Measurements from ENCODE around the gene PHKA1.
"Not testable (repeated sequence)": the region's sequence is repeated elsewhere in the genome, so short reads cannot be mapped to it uniquely, and the experiment has no call there.

The PHKA1 gene

GRCh38 chrX:72554448-72555140 is 159.5 kb downstream of the PHKA1 start:
- Histone ChIP-seq H3K4me3 (ENCODE audit: low read length) (no peak overlapping the region), H3K36me3 (ENCODE audit: control insufficient read depth, insufficient read depth, low read length) (no peaks in the 10 kb centered on the region)

GRCh38 chrX:72552443-72552842 is 161.7 kb downstream of the PHKA1 start:
- H3K36me3 ChIP-seq (ENCODE audit: control insufficient read depth, insufficient read depth, low read length); H3K4me3 ChIP-seq (ENCODE audit: low read length); H3K27me3 ChIP-seq (ENCODE audit: control insufficient read depth, insufficient read depth, low read length); H3K4me1 ChIP-seq (ENCODE audit: control insufficient read depth, insufficient read depth, low read length); H3K9me3 ChIP-seq (ENCODE audit: control insufficient read depth, low read length); H3K9ac ChIP-seq (ENCODE audit: low read length): not testable (repeated sequence)

More at GRCh38 chrX:72554448-72555140, 159.5 kb downstream of the PHKA1 start:
- Histone ChIP-seq H3K9ac (ENCODE audit: low read length) (no peak overlapping the region), H3K4me1 (ENCODE audit: control insufficient read depth, insufficient read depth, low read length) (no peaks in the 10 kb centered on the region), H3K27me3 (ENCODE audit: control insufficient read depth, insufficient read depth, low read length) (no peaks in the 10 kb centered on the region), H3K9me3 (ENCODE audit: control insufficient read depth, low read length) (no peaks in the 10 kb centered on the region)

- no peaks in the 10 kb centered on the region for H3K9me3 ChIP-seq (ENCODE audit: control insufficient read depth, low read length)
- no peak overlapping the region for H3K9ac ChIP-seq (ENCODE audit: low read length)
- no peaks in the 10 kb centered on the region for H3K36me3 ChIP-seq (ENCODE audit: control insufficient read depth, insufficient read depth, low read length)
Measured at GRCh38 chrX:72545990-72546389, 168.1 kb downstream of the PHKA1 start.

GRCh38 chrX:72540318-72540717 is 173.8 kb downstream of the PHKA1 start:
- Histone ChIP-seq H3K36me3 (ENCODE audit: control insufficient read depth, insufficient read depth, low read length) (no peaks in the 10 kb centered on the region), H3K9me3 (ENCODE audit: control insufficient read depth, low read length) (no peaks in the 10 kb centered on the region), H3K4me1 (ENCODE audit: control insufficient read depth, insufficient read depth, low read length) (peaks cover 3% of the 10 kb centered on the region), H3K27me3 (ENCODE audit: control insufficient read depth, insufficient read depth, low read length) (no peaks in the 10 kb centered on the region), H3K9ac (ENCODE audit: low read length) (no peak overlapping the region), H3K4me3 (ENCODE audit: low read length) (no peak overlapping the region)

More at GRCh38 chrX:72545990-72546389, 168.1 kb downstream of the PHKA1 start:
- Histone ChIP-seq H3K27me3 (ENCODE audit: control insufficient read depth, insufficient read depth, low read length) (no peaks in the 10 kb centered on the region), H3K4me1 (ENCODE audit: control insufficient read depth, insufficient read depth, low read length) (no peaks in the 10 kb centered on the region), H3K4me3 (ENCODE audit: low read length) (no peak overlapping the region)

GRCh38 chrX:72539822-72540221 is 174.3 kb downstream of the PHKA1 start:
- Histone ChIP-seq H3K27me3 (ENCODE audit: control insufficient read depth, insufficient read depth, low read length) (no peaks in the 10 kb centered on the region), H3K36me3 (ENCODE audit: control insufficient read depth, insufficient read depth, low read length) (no peaks in the 10 kb centered on the region), H3K4me3 (ENCODE audit: low read length) (no peak overlapping the region), H3K9me3 (ENCODE audit: control insufficient read depth, low read length) (no peaks in the 10 kb centered on the region), H3K9ac (ENCODE audit: low read length) (no peak overlapping the region), H3K4me1 (ENCODE audit: control insufficient read depth, insufficient read depth, low read length) (peaks cover 3% of the 10 kb centered on the region)

GRCh38 chrX:72536542-72536941 is 177.6 kb downstream of the PHKA1 start:
- Histone ChIP-seq H3K4me3 (ENCODE audit: low read length) (no peak overlapping the region), H3K4me1 (ENCODE audit: control insufficient read depth, insufficient read depth, low read length) (peaks cover 3% of the 10 kb centered on the region), H3K27me3 (ENCODE audit: control insufficient read depth, insufficient read depth, low read length) (no peaks in the 10 kb centered on the region), H3K36me3 (ENCODE audit: control insufficient read depth, insufficient read depth, low read length) (no peaks in the 10 kb centered on the region), H3K9me3 (ENCODE audit: control insufficient read depth, low read length) (no peaks in the 10 kb centered on the region), H3K9ac (ENCODE audit: low read length) (no peak overlapping the region)

GRCh38 chrX:72532366-72532765 is 181.7 kb downstream of the PHKA1 start:
- no peaks in the 10 kb centered on the region for H3K27me3 ChIP-seq (ENCODE audit: control insufficient read depth, insufficient read depth, low read length)
- H3K4me1 ChIP-seq (ENCODE audit: control insufficient read depth, insufficient read depth, low read length), result peaks cover 7% of the 10 kb centered on the region
- no peak overlapping the region for H3K4me3 ChIP-seq (ENCODE audit: low read length)
- H3K9me3 ChIP-seq (ENCODE audit: control insufficient read depth, low read length), result no peaks in the 10 kb centered on the region
- H3K9ac ChIP-seq (ENCODE audit: low read length), result no peak overlapping the region
- H3K36me3 ChIP-seq (ENCODE audit: control insufficient read depth, insufficient read depth, low read length), result no peaks in the 10 kb centered on the region
